Liver (tissue), 9 donors: Measurements from ENCODE around the gene PCDH9. TPM values are rescaled to one million over a fixed set of nuclear protein-coding genes. Genes with fewer than 3 reads are reported as not detected.

Experiments used
- DNase-seq: peaks from one replicate; pipeline ENCODE4 v3.0.0-alpha.2; 2017; ENCODE audit warnings: low spot score
- H3K27ac ChIP-seq, 2 donors: one replicate each; pipeline ENCODE4 v1.7.0; 2013; ENCODE audit warnings: inconsistent platforms in 2 of 2, low read length in 2 of 2, control low read depth in 1 of 2, low read depth in 1 of 2, mild to moderate bottlenecking in 1 of 2
- H3K27me3 ChIP-seq, 4 donors: one replicate each; pipeline versions ENCODE4 v1.6.1 to v1.7.0; 2013; ENCODE audit warnings: low read length in 3 of 4, inconsistent platforms in 1 of 4, mild to moderate bottlenecking in 1 of 4, moderate library complexity in 1 of 4; ENCODE audit not compliant: control insufficient read depth in 4 of 4, insufficient read depth in 4 of 4
- H3K36me3 ChIP-seq, 4 donors: one replicate each; pipeline versions ENCODE4 v1.6.1 to v1.7.0; 2013; ENCODE audit warnings: low read length in 3 of 4, mild to moderate bottlenecking in 3 of 4, low read depth in 1 of 4, moderate library complexity in 1 of 4; ENCODE audit not compliant: control insufficient read depth in 4 of 4, insufficient read depth in 3 of 4
- H3K4me1 ChIP-seq, 4 donors: one replicate each; pipeline versions ENCODE4 v1.6.1 to v1.7.0; 2013; ENCODE audit warnings: low read length in 3 of 4, mild to moderate bottlenecking in 3 of 4, moderate library complexity in 1 of 4; ENCODE audit not compliant: control insufficient read depth in 4 of 4, insufficient read depth in 4 of 4
- H3K4me3 ChIP-seq, 3 donors: one replicate each; pipeline versions ENCODE4 v1.6.1 to v1.7.0; 2013; ENCODE audit warnings: low read length in 3 of 3, control low read depth in 1 of 3, low read depth in 1 of 3, mild to moderate bottlenecking in 1 of 3
- H3K9ac ChIP-seq, 2 donors: one replicate each; pipeline ENCODE4 v1.7.0; 2013; ENCODE audit warnings: low read length in 2 of 2, mild to moderate bottlenecking in 2 of 2, moderate library complexity in 2 of 2, control low read depth in 1 of 2, low read depth in 1 of 2
- H3K9me3 ChIP-seq, 4 donors: one replicate each; pipeline versions ENCODE4 v1.6.1 to v1.7.0; 2013; ENCODE audit warnings: low read length in 3 of 4; ENCODE audit not compliant: control insufficient read depth in 4 of 4
- EGR1 ChIP-seq, 2 donors: IDR thresholded peaks; 2 replicates each; pipeline ENCODE4 v1.6.1; 2016 to 2018; ENCODE audit warnings: antibody characterized with exemption in 2 of 2, low read depth in 2 of 2
- FOXA1 ChIP-seq: IDR thresholded peaks from 2 replicates; pipeline ENCODE4 v1.6.1; 2016; ENCODE audit warnings: antibody characterized with exemption
- FOXA2 ChIP-seq: IDR thresholded peaks from 2 replicates; pipeline ENCODE4 v1.6.1; 2016; ENCODE audit warnings: antibody characterized with exemption
- GABPA ChIP-seq, 2 donors: IDR thresholded peaks in 1 of 2; conservative IDR thresholded peaks in 1 of 2; 2 replicates each; pipeline ENCODE4 v1.6.1; 2016; ENCODE audit warnings: antibody characterized with exemption in 2 of 2, mild to moderate bottlenecking in 1 of 2, moderate library complexity in 1 of 2
- HNF4A ChIP-seq, 2 donors: conservative IDR thresholded peaks; 2 replicates each; pipeline ENCODE4 v1.6.1; 2016; ENCODE audit warnings: antibody characterized with exemption in 2 of 2, mild to moderate bottlenecking in 2 of 2
- HNF4G ChIP-seq: IDR thresholded peaks from 2 replicates; pipeline ENCODE4 v1.6.1; 2016; ENCODE audit warnings: antibody characterized with exemption
- JUND ChIP-seq, 2 donors: IDR thresholded peaks; 2 replicates each; pipeline ENCODE4 v1.6.1; 2016; ENCODE audit warnings: antibody characterized with exemption in 2 of 2
- NR2F2 ChIP-seq: IDR thresholded peaks from 2 replicates; pipeline ENCODE4 v1.6.1; 2016; ENCODE audit warnings: antibody characterized with exemption
- RAD21 ChIP-seq, 2 donors: IDR thresholded peaks; 2 replicates each; pipeline ENCODE4 v1.6.1; 2016; ENCODE audit warnings: antibody characterized with exemption in 2 of 2, mild to moderate bottlenecking in 2 of 2
- RXRA ChIP-seq, 2 donors: IDR thresholded peaks; 2 replicates each; pipeline ENCODE4 v1.6.1; 2017 to 2018; ENCODE audit warnings: antibody characterized with exemption in 2 of 2, mild to moderate bottlenecking in 1 of 2
- SP1 ChIP-seq: IDR thresholded peaks from 2 replicates; pipeline ENCODE4 v1.6.1; 2018; ENCODE audit warnings: antibody characterized with exemption, mild to moderate bottlenecking
- TAF1 ChIP-seq: conservative IDR thresholded peaks from 2 replicates; pipeline ENCODE4 v1.6.1; 2016; ENCODE audit warnings: antibody characterized with exemption, mild to moderate bottlenecking
- YY1 ChIP-seq: IDR thresholded peaks from 2 replicates; pipeline ENCODE4 v1.6.1; 2016; ENCODE audit warnings: antibody characterized with exemption, mild to moderate bottlenecking
- WGBS: extraction: QIAGEN DNeasy Blood & Tissue Kit; methylation state at CpG from one replicate; pipeline ENCODE4 v1.1.7; 2013; 5-methylcytosine and 5-hydroxymethylcytosine counted together
- polyA plus RNA-seq, 2 donors: library from polyadenylated mRNA; stranded (reverse) in 1 of 2; unstranded in 1 of 2; fragments of 200-250 nt in 1 of 2; fragments of >200 nt in 1 of 2; fragmentation: Nextera tagmentation in 1 of 2; extraction: Ambion mirVana in 1 of 2; gene quantifications; one replicate each; pipeline versions ENCODE4 v1.2.1 to v1.2.3, GENCODE V29; 2013 to 2015
- total RNA-seq, 2 donors: library from RNA; depleted of rRNA; stranded (reverse); fragments of >200 nt; gene quantifications; one replicate each; pipeline ENCODE4 v1.2.3, GENCODE V29; 2014
- TF ChIP-seq, protein P1 (sequence below): fragments of 150-350 bp; IDR thresholded peaks from 2 replicates; pipeline ENCODE4 v1.5.1; 2017; ENCODE audit warnings: improper control_type of control experiment, low read depth, low read length; ENCODE audit not compliant: missing input control
- TF ChIP-seq, protein P2 (sequence below): IDR thresholded peaks from 2 replicates; pipeline ENCODE4 v1.6.1; 2016; ENCODE audit warnings: antibody characterized with exemption
- TF ChIP-seq, protein P3 (sequence below): IDR thresholded peaks from 2 replicates; pipeline ENCODE4 v1.6.1; 2016; ENCODE audit warnings: antibody characterized with exemption
- TF ChIP-seq, protein P4 (sequence below): IDR thresholded peaks from 2 replicates; pipeline ENCODE4 v1.6.1; 2016; ENCODE audit warnings: antibody characterized with exemption
- donor health status: healthy.
- donor health status: healthy.
- donor health status: healthy.
- donor health status: healthy.
- donor health status: healthy.

PCDH9 gene
- total and polyA plus RNA-seq, 4 donors: 0.90 to 4.0 (median 2.2) TPM

DNA sequence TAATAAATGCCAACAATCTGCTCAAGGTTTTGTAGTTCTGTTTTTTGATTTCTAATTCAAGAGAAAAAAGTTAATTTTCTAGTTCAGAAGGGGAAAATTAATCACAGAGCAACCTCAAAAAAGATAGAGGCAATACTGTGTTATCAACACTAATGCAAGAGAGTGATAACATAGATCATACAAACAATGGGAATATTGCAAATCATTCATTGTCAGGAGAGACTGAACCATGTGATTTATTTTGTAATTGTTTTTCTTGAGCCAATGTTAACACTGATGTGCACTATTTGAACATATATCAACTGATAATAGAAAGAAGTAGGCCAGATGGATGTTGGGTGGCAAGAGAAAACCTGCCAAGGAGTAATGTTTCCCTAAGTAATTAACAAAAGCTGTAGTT is 19.9 kb downstream of the PCDH9 start:
- Histone ChIP-seq H3K4me1 (no peaks in the 10 kb centered on the region), H3K4me3 (no peak overlapping the region), H3K36me3 (no peaks in the 10 kb centered on the region), H3K9ac (no peak overlapping the region), H3K27me3 (no peaks in the 10 kb centered on the region), H3K9me3 (no peaks in the 10 kb centered on the region), H3K27ac (no peak overlapping the region)
- no peak for DNase-seq
- TF ChIP-seq, protein P1, sequence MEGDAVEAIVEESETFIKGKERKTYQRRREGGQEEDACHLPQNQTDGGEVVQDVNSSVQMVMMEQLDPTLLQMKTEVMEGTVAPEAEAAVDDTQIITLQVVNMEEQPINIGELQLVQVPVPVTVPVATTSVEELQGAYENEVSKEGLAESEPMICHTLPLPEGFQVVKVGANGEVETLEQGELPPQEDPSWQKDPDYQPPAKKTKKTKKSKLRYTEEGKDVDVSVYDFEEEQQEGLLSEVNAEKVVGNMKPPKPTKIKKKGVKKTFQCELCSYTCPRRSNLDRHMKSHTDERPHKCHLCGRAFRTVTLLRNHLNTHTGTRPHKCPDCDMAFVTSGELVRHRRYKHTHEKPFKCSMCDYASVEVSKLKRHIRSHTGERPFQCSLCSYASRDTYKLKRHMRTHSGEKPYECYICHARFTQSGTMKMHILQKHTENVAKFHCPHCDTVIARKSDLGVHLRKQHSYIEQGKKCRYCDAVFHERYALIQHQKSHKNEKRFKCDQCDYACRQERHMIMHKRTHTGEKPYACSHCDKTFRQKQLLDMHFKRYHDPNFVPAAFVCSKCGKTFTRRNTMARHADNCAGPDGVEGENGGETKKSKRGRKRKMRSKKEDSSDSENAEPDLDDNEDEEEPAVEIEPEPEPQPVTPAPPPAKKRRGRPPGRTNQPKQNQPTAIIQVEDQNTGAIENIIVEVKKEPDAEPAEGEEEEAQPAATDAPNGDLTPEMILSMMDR: no peak
- no peak for TF ChIP-seq FOXA2
- no peak for TF ChIP-seq JUND (IDR thresholded peaks at IDR 0.05)
- TF ChIP-seq NR2F2: no peak

DNA sequence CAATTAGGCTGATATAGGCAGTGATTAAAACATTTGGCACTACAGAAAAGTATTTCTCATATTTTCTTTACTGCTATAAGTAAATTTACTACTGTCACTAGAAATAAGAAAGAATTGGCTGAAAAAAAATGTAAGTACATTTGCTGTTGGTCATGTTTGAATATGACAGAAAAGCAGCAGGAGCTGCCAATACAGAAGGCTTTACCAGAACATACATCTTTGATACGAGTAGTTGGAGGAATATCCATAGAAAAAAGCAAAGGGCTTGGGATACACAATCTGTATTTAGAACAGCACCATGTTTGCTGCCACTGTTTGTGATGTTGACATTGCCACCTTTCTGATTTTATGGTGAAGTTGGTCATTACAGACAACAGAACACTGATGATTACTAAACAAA is 21.6 kb downstream of the PCDH9 start:
- Histone ChIP-seq H3K27me3 (no peaks in the 10 kb centered on the region), H3K4me3 (no peak overlapping the region), H3K9me3 (no peaks in the 10 kb centered on the region), H3K27ac (no peak overlapping the region), H3K4me1 (no peaks in the 10 kb centered on the region), H3K9ac (no peak overlapping the region), H3K36me3 (no peaks in the 10 kb centered on the region)
- no peak for TF ChIP-seq GABPA (IDR thresholded peaks at IDR 0.05 in 1 of 2, conservative IDR thresholded peaks at IDR 0.05 in 1 of 2)
- no peak for TF ChIP-seq FOXA2
- no peak for TF ChIP-seq YY1
- no peak for TF ChIP-seq RXRA (IDR thresholded peaks at IDR 0.05)
- no peak for TF ChIP-seq HNF4A (conservative IDR thresholded peaks at IDR 0.05)
- no peak for TF ChIP-seq NR2F2
- no peak for TF ChIP-seq RAD21 (IDR thresholded peaks at IDR 0.05)
- TF ChIP-seq, protein P2, sequence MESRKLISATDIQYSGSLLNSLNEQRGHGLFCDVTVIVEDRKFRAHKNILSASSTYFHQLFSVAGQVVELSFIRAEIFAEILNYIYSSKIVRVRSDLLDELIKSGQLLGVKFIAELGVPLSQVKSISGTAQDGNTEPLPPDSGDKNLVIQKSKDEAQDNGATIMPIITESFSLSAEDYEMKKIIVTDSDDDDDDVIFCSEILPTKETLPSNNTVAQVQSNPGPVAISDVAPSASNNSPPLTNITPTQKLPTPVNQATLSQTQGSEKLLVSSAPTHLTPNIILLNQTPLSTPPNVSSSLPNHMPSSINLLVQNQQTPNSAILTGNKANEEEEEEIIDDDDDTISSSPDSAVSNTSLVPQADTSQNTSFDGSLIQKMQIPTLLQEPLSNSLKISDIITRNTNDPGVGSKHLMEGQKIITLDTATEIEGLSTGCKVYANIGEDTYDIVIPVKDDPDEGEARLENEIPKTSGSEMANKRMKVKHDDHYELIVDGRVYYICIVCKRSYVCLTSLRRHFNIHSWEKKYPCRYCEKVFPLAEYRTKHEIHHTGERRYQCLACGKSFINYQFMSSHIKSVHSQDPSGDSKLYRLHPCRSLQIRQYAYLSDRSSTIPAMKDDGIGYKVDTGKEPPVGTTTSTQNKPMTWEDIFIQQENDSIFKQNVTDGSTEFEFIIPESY: no peak
- TF ChIP-seq, protein P3, sequence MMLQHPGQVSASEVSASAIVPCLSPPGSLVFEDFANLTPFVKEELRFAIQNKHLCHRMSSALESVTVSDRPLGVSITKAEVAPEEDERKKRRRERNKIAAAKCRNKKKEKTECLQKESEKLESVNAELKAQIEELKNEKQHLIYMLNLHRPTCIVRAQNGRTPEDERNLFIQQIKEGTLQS: no peak
- TF ChIP-seq SP1: no peak
- no peak for TF ChIP-seq TAF1
- TF ChIP-seq, protein P4, sequence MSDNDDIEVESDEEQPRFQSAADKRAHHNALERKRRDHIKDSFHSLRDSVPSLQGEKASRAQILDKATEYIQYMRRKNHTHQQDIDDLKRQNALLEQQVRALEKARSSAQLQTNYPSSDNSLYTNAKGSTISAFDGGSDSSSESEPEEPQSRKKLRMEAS: no peak
- TF ChIP-seq, protein P1: no peak
- no peak for TF ChIP-seq JUND (IDR thresholded peaks at IDR 0.05)
- TF ChIP-seq EGR1 (IDR thresholded peaks at IDR 0.05; ENCODE audit: low read depth in 2 of 2): no peak
- TF ChIP-seq HNF4G: no peak
- TF ChIP-seq FOXA1: no peak
- WGBS: 78% methylated on average over 1 of the region's 1 CpG
- DNase-seq: no peak
